ENCODE results near the gene INSIG2. TPM values are rescaled to one million over a fixed set of nuclear protein-coding genes. Genes with fewer than 3 reads are reported as not detected.

INSIG2 gene
- total and polyA plus RNA-seq, 9 of the 15 experiments (the other 6 are each of a cell fraction or from before 2014, with no cell fraction given): 1.5 to 34.2 (median 6.4) TPM

- TF ChIP-seq, protein P1, sequence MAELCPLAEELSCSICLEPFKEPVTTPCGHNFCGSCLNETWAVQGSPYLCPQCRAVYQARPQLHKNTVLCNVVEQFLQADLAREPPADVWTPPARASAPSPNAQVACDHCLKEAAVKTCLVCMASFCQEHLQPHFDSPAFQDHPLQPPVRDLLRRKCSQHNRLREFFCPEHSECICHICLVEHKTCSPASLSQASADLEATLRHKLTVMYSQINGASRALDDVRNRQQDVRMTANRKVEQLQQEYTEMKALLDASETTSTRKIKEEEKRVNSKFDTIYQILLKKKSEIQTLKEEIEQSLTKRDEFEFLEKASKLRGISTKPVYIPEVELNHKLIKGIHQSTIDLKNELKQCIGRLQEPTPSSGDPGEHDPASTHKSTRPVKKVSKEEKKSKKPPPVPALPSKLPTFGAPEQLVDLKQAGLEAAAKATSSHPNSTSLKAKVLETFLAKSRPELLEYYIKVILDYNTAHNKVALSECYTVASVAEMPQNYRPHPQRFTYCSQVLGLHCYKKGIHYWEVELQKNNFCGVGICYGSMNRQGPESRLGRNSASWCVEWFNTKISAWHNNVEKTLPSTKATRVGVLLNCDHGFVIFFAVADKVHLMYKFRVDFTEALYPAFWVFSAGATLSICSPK (IDR thresholded peaks at IDR 0.05; ENCODE audit: borderline replicate concordance): no peak
- TF ChIP-seq STAT5B (CRISPR knock-in tag; IDR thresholded peaks at IDR 0.05): no peak
- TF ChIP-seq ZBTB7A (IDR thresholded peaks at IDR 0.05; ENCODE audit: borderline replicate concordance, control insufficient read depth, low read depth, low read length): no peak
- TF ChIP-seq KLF1 (tag; IDR thresholded peaks at IDR 0.05): no peak
- no peak for TF ChIP-seq KDM2B (CRISPR knock-in tag; IDR thresholded peaks at IDR 0.05)
- no peak for TF ChIP-seq FOXP1 (CRISPR knock-in tag; IDR thresholded peaks at IDR 0.05)
These were observed 2.9 kb upstream of the INSIG2 start (continued) for GRCh38 chr2:118085173-118086023.

DNA sequence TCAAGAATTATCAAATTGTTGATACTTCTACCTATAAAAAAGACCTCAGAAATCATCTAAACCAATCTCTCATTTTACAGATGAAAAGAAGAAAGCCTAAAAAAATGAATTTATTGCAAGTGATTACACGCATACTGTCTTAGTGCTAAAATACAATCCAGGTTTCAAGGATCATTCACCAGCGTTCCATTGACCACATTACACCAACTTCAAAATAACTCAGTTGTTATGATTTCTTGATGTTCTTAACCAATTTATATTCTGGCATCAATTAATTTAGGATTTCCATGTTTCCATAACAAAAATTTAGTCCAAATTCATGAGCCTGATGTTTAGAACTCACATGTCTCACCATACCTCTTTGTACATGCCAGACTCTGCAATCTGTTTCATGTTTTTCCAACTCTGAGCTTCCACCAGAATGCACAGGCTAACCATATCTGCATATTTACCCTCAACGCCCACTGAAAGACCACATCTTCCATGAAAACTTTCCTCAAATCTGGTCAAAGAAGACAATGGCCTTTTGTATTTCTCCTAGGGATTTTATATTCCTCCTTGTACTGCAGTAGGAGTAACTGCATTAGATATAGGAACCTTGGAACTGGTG is 2.1 kb upstream of the INSIG2 start:
- no peak overlapping the region for H3K4me2 ChIP-seq (ENCODE audit: insufficient read depth, low read length)
- H3K9me3 ChIP-seq (replicated peaks; ENCODE audit: control insufficient read depth, insufficient read depth, low read depth, low read length): no peaks in the 10 kb centered on the region
- POLR2A ChIA-PET: interaction anchor here (0.7 to 0.9 kb wide), 2 partner anchors 12 to 25 kb away, joined by 3 to 4 read pairs; no protein-coding TSS in a partner anchor
- no peak for ATAC-seq
- H3K27ac ChIP-seq (ENCODE audit: extremely low read depth, low read depth, low read length): no peak overlapping the region
- H3K79me2 ChIP-seq (ENCODE audit: control insufficient read depth, insufficient read depth, low read length): peaks cover 28% of the 10 kb centered on the region
- 13% methylated on average over 3 of the region's 3 CpGs for WGBS (ENCODE audit: insufficient coverage, low coverage, missing lambda C conversion rate)
- CTCF ChIA-PET (ENCODE audit: low intra/inter-chr PET ratio): no interaction called here
- DNase-seq (ENCODE audit: extremely low read depth in 1 of 4, low spot score in 3 of 4): no peak
- H3K27me3 ChIP-seq (ENCODE audit: control insufficient read depth in 2 of 2, insufficient read depth in 2 of 2, low read length in 2 of 2): peaks cover 0 to 11% of the 10 kb centered on the region in 2 experiments; a peak in 4 of 5 replicates
- H3K4me1 ChIP-seq (replicated peaks in 1 of 2; ENCODE audit: control insufficient read depth in 2 of 2, insufficient read depth in 2 of 2, low read length in 2 of 2): no peaks in the 10 kb centered on the region; a peak in 1 of 5 replicates
- intact Hi-C loops (cut with micrococcal nuclease): no loop called here
- no TSS peak for BruUV-seq (replicated peaks)
- H2AFZ ChIP-seq (ENCODE audit: low read depth, low read length): no peak overlapping the region
- H3K9me1 ChIP-seq (ENCODE audit: control insufficient read depth, insufficient read depth, low read length): no peaks in the 10 kb centered on the region
- H3K36me3 ChIP-seq (ENCODE audit: control insufficient read depth, insufficient read depth, low read length): no peaks in the 10 kb centered on the region; the same call in 2 of the 3 replicates
- H4K20me1 ChIP-seq (replicated peaks; ENCODE audit: control insufficient read depth, insufficient read depth, low read length): no peaks in the 10 kb centered on the region
- H3K4me3 ChIP-seq: no peak overlapping the region
- TF ChIP-seq ZBTB17 (CRISPR knock-in tag; IDR thresholded peaks at IDR 0.05): no peak
- no peak for TF ChIP-seq ZNF717 (CRISPR knock-in tag; IDR thresholded peaks at IDR 0.05)
- no peak for TF ChIP-seq ZNF217 (CRISPR knock-in tag; IDR thresholded peaks at IDR 0.05)
- H3K9ac ChIP-seq (ENCODE audit: insufficient read depth in 1 of 2, low read depth in 2 of 2, low read length in 2 of 2): no peak overlapping the region
- in situ Hi-C loops (cut with MboI): no loop called here
- no peak for FAIRE-seq
